NCI-H526 treated with DMSO at 0.1 percent for 48 hours (cell line): ENCODE data around the gene AGAP1.

Experiments used
- DNase-seq: peaks from one replicate; lab custom pipeline; 2025; lab: John Stamatoyannopoulos, UW

AGAP1 gene

GRCh38 chr2:235569837-235570236, 76.0 kb downstream of the AGAP1 start:
- no peak for DNase-seq

GRCh38 chr2:235570256-235570655, 76.4 kb downstream of the AGAP1 start:
- no peak for DNase-seq

GRCh38 chr2:235570966-235571692, 77.3 kb downstream of the AGAP1 start:
- DNase-seq, result no peak

- no peak for DNase-seq
Measured at GRCh38 chr2:235572592-235572991, 78.7 kb downstream of the AGAP1 start.

- DNase-seq, result no peak
Measured at GRCh38 chr2:235573331-235574221, 79.7 kb downstream of the AGAP1 start.

- DNase-seq, result no peak
Measured at GRCh38 chr2:235575431-235575830, 81.6 kb downstream of the AGAP1 start.

- no peak for DNase-seq
Measured at GRCh38 chr2:235575904-235576303, 82.1 kb downstream of the AGAP1 start.

GRCh38 chr2:235576337-235576910, 82.6 kb downstream of the AGAP1 start:
- no peak for DNase-seq

GRCh38 chr2:235577404-235578330, 83.8 kb downstream of the AGAP1 start:
- DNase-seq, result peak; percentile 84

- DNase-seq, result no peak
Measured at GRCh38 chr2:235579128-235579527, 85.3 kb downstream of the AGAP1 start.

GRCh38 chr2:235580426-235581157, 86.7 kb downstream of the AGAP1 start:
- DNase-seq, result no peak

- DNase-seq, result no peak
Measured at GRCh38 chr2:235582081-235582686, 88.3 kb downstream of the AGAP1 start.

GRCh38 chr2:235582729-235583128, 88.9 kb downstream of the AGAP1 start:
- no peak for DNase-seq

- DNase-seq, result no peak
Measured at GRCh38 chr2:235583144-235583543, 89.3 kb downstream of the AGAP1 start.

GRCh38 chr2:235583925-235584637, 90.2 kb downstream of the AGAP1 start:
- no peak for DNase-seq

- DNase-seq, result peak; percentile 45
Measured at GRCh38 chr2:235584638-235585007, 90.8 kb downstream of the AGAP1 start.

- no peak for DNase-seq
Measured at GRCh38 chr2:235587202-235587601, 93.4 kb downstream of the AGAP1 start.

GRCh38 chr2:235588750-235589149, 94.9 kb downstream of the AGAP1 start:
- peak; percentile 17 for DNase-seq

- DNase-seq, result no peak
Measured at GRCh38 chr2:235591231-235591730, 97.4 kb downstream of the AGAP1 start.

- no peak for DNase-seq
Measured at GRCh38 chr2:235591921-235592320, 98.1 kb downstream of the AGAP1 start.
